ENCODE data around the gene ERICH6.

DNA sequence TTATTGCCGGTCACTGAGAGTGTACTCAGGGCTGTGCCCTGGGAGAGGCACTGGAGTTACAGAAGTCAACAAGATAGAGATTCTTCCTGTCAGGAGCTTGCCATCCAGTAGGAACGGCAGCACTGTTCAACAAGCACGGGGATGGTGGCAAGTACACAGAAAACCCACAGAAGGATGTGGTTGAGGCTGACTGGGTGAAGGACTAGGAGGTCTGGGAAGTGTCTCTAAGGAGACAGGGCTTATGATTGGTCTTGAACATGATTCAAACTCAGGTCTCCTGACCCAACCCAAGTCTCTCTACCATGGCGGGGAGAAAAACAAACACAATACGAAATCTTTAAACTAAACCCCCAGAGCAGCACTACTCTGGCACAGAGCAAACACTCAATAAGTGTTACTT, 37.6 kb downstream of the ERICH6 start:
- TF ChIP-seq SP1 (IDR thresholded peaks at IDR 0.05) = no peak
- TF ChIP-seq SUZ12 (IDR thresholded peaks at IDR 0.05) = no peak
- TF ChIP-seq PKNOX1 (IDR thresholded peaks at IDR 0.05) = no peak
- no peak for TF ChIP-seq FOXM1 (IDR thresholded peaks at IDR 0.05; ENCODE audit: borderline replicate concordance)
